H1 (cell line): ENCODE data around the gene SLC45A1. TPM values are rescaled to one million over a fixed set of nuclear protein-coding genes. Genes with fewer than 3 reads are reported as not detected.

Experiments used
- CTCF ChIA-PET: fragments of 300-600 bp; sonication (Branson Sonifier 250); formaldehyde crosslinking; loops from one replicate; lab custom pipeline; 2021; ENCODE audit not compliant: partially characterized antibody; lab: Charles Lee
- POLR2A ChIA-PET: fragments of 300-600 bp; sonication (Branson Sonifier 250); formaldehyde crosslinking; loops from one replicate; lab custom pipeline; 2021; ENCODE audit warnings: inconsistent platforms; ENCODE audit not compliant: partially characterized antibody; lab: Charles Lee
- DNase-seq, 2 experiments: peaks; one replicate each; pipeline versions ENCODE4 v3.0.0 to v3.0.0-alpha.2; 2010 to 2022; ENCODE audit warnings: low spot score in 2 of 2, low read depth in 1 of 2, mixed read lengths in 1 of 2
- FAIRE-seq: peaks from 2 replicates; lab custom pipeline; 2011; peaks lifted over from hg19 to GRCh38; lab: Jason Lieb, UNC
- H2AFZ ChIP-seq: 2 replicates; pipeline ENCODE4 v1.8.1; 2012; ENCODE audit warnings: low read length, inconsistent platforms
- H2AK5ac ChIP-seq: 2 replicates; pipeline ENCODE4 v1.6.1; 2013; ENCODE audit warnings: low read depth, low read length
- H2BK120ac ChIP-seq: replicated peaks from 2 replicates; pipeline ENCODE3; 2013; ENCODE audit warnings: low read depth, low read length, inconsistent platforms
- H2BK12ac ChIP-seq: 2 replicates; pipeline ENCODE4 v1.6.1; 2013; ENCODE audit warnings: low read depth, low read length
- H2BK15ac ChIP-seq: 2 replicates; pipeline ENCODE4 v1.6.1; 2013; ENCODE audit warnings: low read length
- H2BK20ac ChIP-seq: 2 replicates; pipeline ENCODE4 v1.6.1; 2013; ENCODE audit warnings: low read length
- H2BK5ac ChIP-seq: 2 replicates; pipeline ENCODE4 v1.6.1; 2013; ENCODE audit warnings: low read depth, low read length
- H3K14ac ChIP-seq: 2 replicates; pipeline ENCODE4 v1.6.1; 2013; ENCODE audit warnings: inconsistent platforms; ENCODE audit not compliant: insufficient read length
- H3K18ac ChIP-seq: 2 replicates; pipeline ENCODE4 v1.6.1; 2013; ENCODE audit warnings: low read length; ENCODE audit errors: extremely low read depth
- H3K23ac ChIP-seq: 2 replicates; pipeline ENCODE4 v1.6.1; 2013; ENCODE audit warnings: inconsistent platforms; ENCODE audit not compliant: insufficient read length
- H3K23me2 ChIP-seq: 2 replicates; pipeline ENCODE4 v1.6.1; 2013; ENCODE audit warnings: low read depth, low read length
- H3K27ac ChIP-seq: 2 replicates; pipeline ENCODE4 v1.6.1; 2011; ENCODE audit warnings: low read depth, low read length, inconsistent platforms
- H3K27me3 ChIP-seq, 4 experiments: replicated peaks in 1 of 4; 1 replicate in 1 of 4; 2 replicates in 3 of 4; pipeline versions ENCODE4 v1.6.1 to v1.8.1; 2011 to 2013; ENCODE audit warnings: low read length in 3 of 4, mild to moderate bottlenecking in 3 of 4, inconsistent platforms in 2 of 4, mixed read lengths in 2 of 4, moderate library complexity in 1 of 4; ENCODE audit not compliant: control insufficient read depth in 3 of 4, insufficient read depth in 3 of 4; ENCODE audit errors: extremely low read depth in 1 of 4
- H3K36me3 ChIP-seq, 4 experiments: 2 replicates each; pipeline versions ENCODE4 v1.6.1 to v1.8.1; 2011 to 2013; ENCODE audit warnings: mild to moderate bottlenecking in 4 of 4, low read length in 3 of 4, moderate library complexity in 2 of 4, control low read depth in 1 of 4, inconsistent platforms in 1 of 4; ENCODE audit not compliant: insufficient read depth in 4 of 4, control insufficient read depth in 2 of 4
- H3K4ac ChIP-seq: replicated peaks from 2 replicates; pipeline ENCODE3; 2013; ENCODE audit warnings: low read length, low read depth, mixed read lengths, inconsistent platforms; ENCODE audit not compliant: insufficient read length
- H3K4me1 ChIP-seq, 4 experiments: replicated peaks in 1 of 4; 1 replicate in 1 of 4; 2 replicates in 3 of 4; pipeline versions ENCODE4 v1.6.1 to v1.8.1; 2011 to 2013; ENCODE audit warnings: low read length in 3 of 4, inconsistent platforms in 2 of 4, mixed read lengths in 1 of 4; ENCODE audit not compliant: insufficient read depth in 4 of 4, control insufficient read depth in 3 of 4
- H3K4me2 ChIP-seq, 2 experiments: 2 replicates each; pipeline versions ENCODE4 v1.6.1 to v1.8.1; 2011 to 2013; ENCODE audit warnings: low read depth in 2 of 2, low read length in 2 of 2, control low read depth in 1 of 2, inconsistent platforms in 1 of 2, mild to moderate bottlenecking in 1 of 2; ENCODE audit not compliant: insufficient read depth in 1 of 2
- H3K4me3 ChIP-seq, 4 experiments: fragments of 200-600, 300-600 bp in 1 of 4; sonication (generic), shearing (Covaris generic), sonication (Bioruptor Twin) in 1 of 4; 2 replicates each; pipeline versions ENCODE4 v1.5.1 to v1.8.1; 2011 to 2016; ENCODE audit warnings: low read length in 4 of 4, low read depth in 3 of 4, control low read depth in 2 of 4, inconsistent platforms in 2 of 4, mild to moderate bottlenecking in 2 of 4, mixed read lengths in 1 of 4, moderate library complexity in 1 of 4; ENCODE audit not compliant: insufficient read depth in 2 of 4; ENCODE audit errors: extremely low read depth in 1 of 4
- H3K56ac ChIP-seq: replicated peaks from 2 replicates; pipeline ENCODE3; 2013; ENCODE audit warnings: low read depth, mild to moderate bottlenecking, mixed read lengths, low read length, inconsistent platforms; ENCODE audit not compliant: insufficient read length
- H3K79me1 ChIP-seq: 2 replicates; pipeline ENCODE4 v1.6.1; 2013; ENCODE audit warnings: low read depth, low read length, control low read depth
- H3K79me2 ChIP-seq, 2 experiments: 2 replicates each; pipeline versions ENCODE4 v1.6.1 to v1.8.1; 2012 to 2013; ENCODE audit warnings: low read length in 2 of 2, mild to moderate bottlenecking in 2 of 2, inconsistent platforms in 1 of 2; ENCODE audit not compliant: insufficient read depth in 2 of 2, control insufficient read depth in 1 of 2
- H3K9ac ChIP-seq, 4 experiments: replicated peaks in 1 of 4; 1 replicate in 1 of 4; 2 replicates in 3 of 4; pipeline versions ENCODE4 v1.6.1 to v1.8.1; 2011 to 2013; ENCODE audit warnings: low read depth in 3 of 4, low read length in 3 of 4, control low read depth in 2 of 4, mild to moderate bottlenecking in 2 of 4, moderate library complexity in 2 of 4, inconsistent platforms in 1 of 4; ENCODE audit errors: extremely low read depth in 1 of 4
- H3K9me3 ChIP-seq, 2 experiments: 2 replicates each; pipeline versions ENCODE4 v1.6.1 to v1.8.1; 2012 to 2013; ENCODE audit warnings: mild to moderate bottlenecking in 2 of 2, moderate library complexity in 2 of 2, control low read depth in 1 of 2, inconsistent platforms in 1 of 2, low read depth in 1 of 2, low read length in 1 of 2, mixed read lengths in 1 of 2; ENCODE audit not compliant: insufficient read depth in 2 of 2
- H4K20me1 ChIP-seq, 2 experiments: replicated peaks in 1 of 2; 2 replicates each; pipeline versions ENCODE3 to v1.8.1; 2011 to 2013; ENCODE audit warnings: inconsistent platforms in 2 of 2, low read length in 2 of 2, mild to moderate bottlenecking in 1 of 2; ENCODE audit not compliant: insufficient read depth in 2 of 2, control insufficient read depth in 1 of 2
- H4K5ac ChIP-seq: 2 replicates; pipeline ENCODE4 v1.6.1; 2013; ENCODE audit warnings: low read length, low read depth, mixed read lengths, inconsistent platforms; ENCODE audit not compliant: insufficient read length
- H4K8ac ChIP-seq: 2 replicates; pipeline ENCODE4 v1.8.0; 2013; ENCODE audit warnings: mild to moderate bottlenecking, moderate library complexity, low read length, inconsistent platforms; ENCODE audit not compliant: insufficient read depth; ENCODE audit errors: extremely low read depth
- H4K91ac ChIP-seq: replicated peaks from 2 replicates; pipeline ENCODE3; 2013; ENCODE audit warnings: low read length, mixed read lengths, inconsistent platforms; ENCODE audit not compliant: insufficient read length
- CEBPB ChIP-seq: IDR thresholded peaks from 2 replicates; pipeline ENCODE4 v1.6.1; 2012; ENCODE audit warnings: low read depth, low read length
- RXRA ChIP-seq: IDR thresholded peaks from 2 replicates; pipeline ENCODE4 v1.6.1; 2011; ENCODE audit warnings: low read depth, mild to moderate bottlenecking, low read length, moderate library complexity; ENCODE audit not compliant: insufficient read depth
- WGBS, 2 experiments: shearing (Covaris generic) in 1 of 2; methylation state at CpG; one replicate each; pipeline versions ENCODE4 v1.1.6 to v1.1.7; 2013 to 2015; ENCODE audit warnings: low lambda C conversion rate in 2 of 2, mixed read lengths in 2 of 2, inconsistent platforms in 1 of 2, low coverage in 1 of 2, missing lambda C conversion rate in 1 of 2; ENCODE audit not compliant: insufficient replicate concordance in 2 of 2, insufficient coverage in 1 of 2, insufficient read length in 1 of 2; ENCODE audit errors: extremely low coverage in 1 of 2, missing lambda C conversion rate in 1 of 2; 5-methylcytosine and 5-hydroxymethylcytosine counted together
- polyA plus RNA-seq, 7 experiments: library from polyadenylated mRNA; depleted of rRNA in 3 of 7; stranded (reverse) in 5 of 7; unstranded in 2 of 7; fragments of >200 nt in 5 of 7; fragments of 200-250 nt in 2 of 7; gene quantifications; 1 replicate in 5 of 7; 2 replicates in 1 of 7; 4 replicates in 1 of 7; pipeline versions ENCODE4 v1.2.1 to v1.2.3, GENCODE V29; 2011 to 2013; ENCODE audit warnings: missing spikeins in 2 of 7, mixed read lengths in 2 of 7
- total RNA-seq: library from RNA; stranded (reverse); fragmentation: NEBNext Ultra II Directional; extraction: Animal tissue kit (Norgen Biotek cat#: 25700); gene quantifications from 2 replicates; pipeline ENCODE4 v1.2.1, GENCODE V29; 2021

Gene SLC45A1
- total and polyA plus RNA-seq, 2 of the 8 experiments (the other 6 are each of a cell fraction or from before 2014, with no cell fraction given) = 1.0 to 1.7 TPM

DNA sequence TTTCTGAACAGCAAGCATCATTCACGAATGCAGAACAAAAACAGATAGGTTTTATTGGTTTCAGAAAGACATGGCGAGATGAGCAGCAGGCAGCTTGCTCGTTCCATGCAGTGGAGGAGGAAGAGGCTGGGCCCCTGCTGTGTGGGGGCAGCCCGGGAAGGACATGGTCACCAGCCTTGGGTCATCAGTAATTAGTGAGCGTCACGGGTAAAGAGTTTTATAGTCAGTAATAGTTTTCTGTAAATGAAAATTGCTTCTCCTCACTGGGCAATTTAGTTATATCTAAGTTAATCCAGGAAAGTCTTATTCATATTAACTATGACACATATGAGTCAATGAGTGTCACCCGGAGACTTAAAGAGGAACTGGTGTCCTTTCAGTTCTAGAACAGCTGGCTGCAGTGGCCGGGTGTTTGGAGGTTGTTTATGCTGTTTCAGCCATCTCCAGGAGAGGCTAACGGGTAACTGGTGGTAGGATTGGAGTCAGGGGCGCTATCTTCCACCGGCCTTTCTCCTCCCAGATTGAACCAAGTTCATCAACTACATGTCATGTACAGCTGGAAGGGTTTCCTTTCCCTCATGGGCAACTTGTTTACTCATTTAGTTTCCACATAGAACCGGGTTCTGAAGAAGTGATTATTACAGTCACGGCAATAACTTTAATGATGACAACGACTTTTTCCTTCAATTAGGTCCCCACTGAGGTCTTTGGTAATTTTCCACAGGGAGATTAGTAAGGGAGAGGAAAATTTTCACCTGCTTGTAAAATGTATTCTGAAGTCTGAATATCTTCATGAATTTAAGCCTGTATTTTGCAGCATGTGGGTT, 34.6 kb upstream of the SLC45A1 start:
- Histone ChIP-seq H3K79me1 (no peaks in the 10 kb centered on the region), H3K23me2 (no peaks in the 10 kb centered on the region), H3K23ac (no peak overlapping the region), H2BK12ac (no peak overlapping the region), H3K27ac (no peak overlapping the region), H3K4me3 (no peak overlapping the region), H2AFZ (no peak overlapping the region), H3K4me1 (no peaks in the 10 kb centered on the region; a peak in 1 of 7 replicates), H2BK15ac (no peak overlapping the region), H3K4me2 (no peak overlapping the region), H3K79me2 (no peaks in the 10 kb centered on the region), H3K14ac (no peak overlapping the region), H3K27me3 (no peaks in the 10 kb centered on the region), H4K91ac (no peak overlapping the region), H2BK120ac (no peak overlapping the region), H3K18ac (no peak overlapping the region), H3K9ac (no peak overlapping the region), H2BK5ac (no peak overlapping the region), H3K4ac (no peak overlapping the region), H4K8ac (no peak overlapping the region), H3K36me3 (no peaks in the 10 kb centered on the region), H4K5ac (no peak overlapping the region), H3K9me3 (no peaks in the 10 kb centered on the region), H2BK20ac (no peak overlapping the region), H2AK5ac (no peak overlapping the region), H4K20me1 (no peaks in the 10 kb centered on the region), H3K56ac (no peak overlapping the region)
- 86% methylated on average over 14 of the region's 14 CpGs; no CpG with 5 or more reads in 1 of the 2 experiments for WGBS, 2 experiments
- POLR2A ChIA-PET = no interaction called here
- no peak for FAIRE-seq
- CTCF ChIA-PET = no interaction called here
- no peak for DNase-seq
- no peak for TF ChIP-seq RXRA
- no peak for TF ChIP-seq CEBPB
